HG03558 (cell line): ENCODE measurements around the gene MRPL28.

Experiments used
- ATAC-seq: cut with Tn5 transposase; IDR thresholded peaks from one replicate; pipeline ENCODE4 v1.9.1; 2021; ENCODE audit warnings: moderate number of reproducible peaks; ENCODE audit not compliant: unreplicated experiment; ENCODE audit errors: extremely low read depth

The MRPL28 gene

DNA sequence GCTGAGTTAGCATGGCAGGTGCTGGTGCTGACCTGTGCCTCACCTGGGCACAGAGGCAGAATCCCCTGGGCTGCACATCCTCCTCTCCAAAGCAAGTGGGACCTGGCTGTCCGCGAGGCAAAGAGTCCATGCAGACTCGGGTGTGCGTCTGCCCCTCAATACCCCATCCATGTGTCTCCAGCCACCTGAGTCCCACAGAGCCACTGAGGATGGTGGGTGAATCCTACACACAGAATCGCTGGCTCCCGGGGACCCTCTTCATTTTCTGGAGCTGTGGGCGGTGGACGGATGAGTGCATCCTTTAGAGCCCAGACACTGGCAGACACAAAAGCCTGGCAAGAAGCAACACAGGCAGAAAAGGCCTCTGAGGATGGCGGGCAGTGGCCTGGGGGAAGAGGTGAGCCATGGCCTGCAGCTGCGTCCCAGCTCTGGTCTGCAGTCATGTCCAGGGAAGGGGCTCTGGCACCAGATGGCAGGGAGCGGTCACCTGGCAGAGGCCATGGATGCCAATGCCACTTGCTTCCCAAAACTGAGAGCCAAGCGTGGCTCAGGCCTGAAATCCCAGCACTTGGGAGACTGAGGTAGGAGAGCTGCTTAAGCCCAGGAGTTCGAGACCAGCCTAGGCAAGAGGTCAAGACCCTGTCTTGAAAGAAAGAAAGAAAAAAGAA, 47.7 kb downstream of the MRPL28 start:
- no peak for ATAC-seq

DNA sequence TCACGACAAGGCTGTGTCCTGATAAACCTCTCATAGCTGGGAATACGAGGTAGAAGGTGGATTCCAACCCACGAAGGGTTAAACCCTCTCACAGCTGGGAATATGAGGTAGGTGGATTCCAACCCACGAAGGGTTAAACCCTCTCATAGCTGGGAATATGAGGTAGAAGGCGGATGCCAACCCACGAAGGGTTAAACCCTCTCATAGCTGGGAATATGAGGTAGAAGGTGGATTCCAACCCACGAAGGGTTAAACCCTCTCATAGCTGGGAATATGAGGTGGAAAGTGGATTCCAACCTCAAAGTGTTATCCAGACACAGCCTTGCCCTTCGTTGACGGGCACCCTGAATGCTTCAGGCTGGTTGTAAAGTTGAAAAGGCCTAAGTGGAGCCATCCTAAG, 48.8 kb downstream of the MRPL28 start:
- no peak for ATAC-seq

GRCh38 chr16:320206-320605, 50.1 kb downstream of the MRPL28 start:
- no peak for ATAC-seq

- no peak for ATAC-seq
Measured at GRCh38 chr16:318628-319027, 51.7 kb downstream of the MRPL28 start.

DNA sequence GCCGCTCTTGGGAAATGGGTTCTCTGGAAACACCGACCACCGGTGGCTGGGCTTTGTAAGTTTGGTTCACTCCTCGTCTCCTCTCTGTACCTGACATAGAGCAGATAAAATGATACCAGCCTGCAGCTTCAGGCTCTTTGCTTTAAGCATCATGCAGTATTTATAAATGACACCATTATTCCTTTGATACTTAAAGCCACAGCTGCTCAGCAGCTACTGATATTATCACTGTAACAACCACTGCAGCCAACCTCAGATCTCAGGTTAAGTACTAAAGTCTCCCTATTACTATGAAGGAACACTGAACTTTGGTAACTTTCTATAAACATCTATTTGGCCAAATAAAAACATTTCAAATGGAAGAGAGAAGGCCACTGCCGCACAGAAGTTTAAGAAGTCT, 52.8 kb downstream of the MRPL28 start:
- ATAC-seq, result no peak
